HG03442 (cell line): ENCODE data around the gene RBM24.

ENCODE experiments used
- ATAC-seq: cut with Tn5 transposase; IDR thresholded peaks from one replicate; pipeline ENCODE4 v1.9.1; 2021; ENCODE audit warnings: mild to moderate bottlenecking, moderate library complexity; ENCODE audit not compliant: unreplicated experiment

Gene RBM24

DNA sequence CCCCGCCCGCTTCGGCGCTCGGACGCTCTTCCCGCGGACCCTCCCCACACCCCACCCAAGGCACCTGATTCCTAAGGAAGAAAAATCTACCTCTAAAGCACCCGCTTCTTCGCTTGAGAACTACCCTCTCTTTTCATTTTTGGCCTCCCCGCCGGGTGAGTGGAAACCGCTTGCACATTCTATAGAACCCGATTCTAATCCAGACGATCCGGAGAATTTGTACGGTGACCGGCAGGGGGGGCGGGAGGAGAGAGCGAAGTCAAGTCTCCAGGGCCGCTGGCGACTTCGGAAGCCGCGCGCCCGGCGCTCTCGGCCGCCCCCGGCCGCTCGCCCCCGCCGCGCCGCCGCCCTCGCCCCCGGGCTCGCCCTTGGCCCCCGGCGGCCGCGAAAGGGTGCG, at the start of gene RBM24:
Gene RBM24, plus strand, starts transcription at position 262 of the 397 bp plus-strand sequence. CDS start 221 bp downstream, outside the sequence.
- ATAC-seq: no peak

DNA sequence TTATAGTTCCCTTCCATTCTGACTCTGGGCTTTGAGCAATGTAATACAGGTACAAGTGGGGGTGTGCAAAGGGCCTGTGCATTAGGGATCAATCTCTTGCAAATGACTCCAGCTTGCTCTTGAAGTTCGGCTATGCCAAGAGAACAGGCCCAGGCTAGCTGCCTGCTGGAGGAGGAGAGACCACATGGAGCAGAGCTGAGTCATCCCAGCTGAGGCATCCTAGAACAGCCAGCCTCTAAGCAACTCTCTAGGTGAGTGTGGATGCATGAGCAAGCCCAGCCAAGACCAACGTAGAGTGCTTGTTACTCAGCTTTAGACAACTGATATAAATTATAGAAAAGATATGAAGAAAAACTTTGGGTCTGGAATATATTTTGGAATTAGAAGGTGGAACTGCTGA, 47.6 kb upstream of the RBM24 start:
- no peak for ATAC-seq

- ATAC-seq: no peak
Measured at GRCh38 chr6:17237246-17237645, 43.9 kb upstream of the RBM24 start.

DNA sequence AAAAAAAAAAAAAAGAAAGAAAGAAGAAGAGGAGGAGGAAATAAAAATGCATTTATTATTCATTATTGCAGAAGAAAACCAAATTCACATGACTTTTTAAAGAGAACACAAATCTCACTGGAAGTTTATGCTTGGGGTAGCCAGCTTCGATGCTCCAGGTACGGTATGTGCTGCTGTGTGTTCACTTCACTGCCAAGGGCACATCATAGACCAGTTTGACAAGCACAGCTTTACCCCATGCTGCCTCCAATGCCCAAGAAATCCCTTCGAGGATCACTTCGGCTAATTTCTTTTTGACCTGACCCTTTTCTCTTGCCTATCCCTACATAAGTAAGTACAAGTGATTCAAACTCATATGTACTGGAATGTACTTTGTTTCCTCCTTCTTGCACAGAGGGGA, 41.9 kb upstream of the RBM24 start:
- no peak for ATAC-seq

DNA sequence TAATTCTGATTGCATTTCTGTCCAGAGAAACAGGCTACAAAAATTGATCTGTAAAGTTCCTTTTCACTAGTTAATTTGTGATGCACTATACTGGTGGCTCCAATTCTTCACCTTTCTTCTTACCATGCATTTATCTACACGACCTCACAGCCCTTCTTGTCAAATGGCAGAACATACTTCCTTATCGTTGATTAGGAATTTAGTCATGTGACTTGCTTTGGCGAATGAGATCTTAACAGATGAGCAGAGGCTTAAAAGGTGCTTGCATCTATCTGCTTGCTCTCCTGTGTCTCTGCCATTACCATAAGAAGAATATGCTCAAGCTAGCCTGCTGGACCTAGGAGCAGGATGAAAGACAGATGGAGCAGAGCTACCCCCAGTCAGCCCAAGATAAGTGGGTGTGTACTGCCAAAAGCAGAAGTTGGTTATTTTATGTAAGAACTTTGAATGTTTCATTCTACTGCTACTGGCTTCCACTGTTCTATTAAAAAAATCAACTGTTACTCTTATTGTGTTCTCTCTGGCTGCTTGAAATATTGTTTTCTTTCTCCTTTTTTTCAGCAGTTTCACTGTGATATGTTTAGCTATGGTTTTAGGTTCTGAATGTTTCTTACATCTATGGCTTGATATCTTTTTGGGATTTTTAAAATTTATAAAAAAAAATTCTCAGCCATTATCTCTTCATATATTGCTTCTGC, 40.2 kb upstream of the RBM24 start:
- no peak for ATAC-seq

- no peak for ATAC-seq
Measured at GRCh38 chr6:17242087-17242486, 39.1 kb upstream of the RBM24 start.

GRCh38 chr6:17250237-17250636, 30.9 kb upstream of the RBM24 start:
- no peak for ATAC-seq

- ATAC-seq: no peak
Measured at GRCh38 chr6:17251953-17252352, 29.2 kb upstream of the RBM24 start.

DNA sequence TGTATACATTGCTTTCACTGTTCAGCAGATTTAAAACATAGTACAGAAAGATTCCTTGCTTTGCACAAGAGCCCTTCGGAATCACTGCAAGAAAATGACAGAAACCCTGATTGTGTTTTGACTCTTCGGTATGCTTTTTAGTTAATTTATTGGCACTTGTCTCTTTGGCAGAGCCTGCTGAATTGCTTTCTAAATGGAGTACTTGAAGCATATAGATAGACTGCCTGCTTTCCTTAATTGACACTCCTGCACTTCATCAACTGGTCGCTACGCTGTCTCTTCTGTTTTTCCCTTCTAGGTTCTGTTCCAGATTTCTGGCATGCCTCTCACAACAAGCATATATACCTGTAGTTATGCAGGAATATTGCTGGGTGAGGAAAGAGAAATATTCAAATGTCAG, 22.4 kb upstream of the RBM24 start:
- ATAC-seq: no peak

GRCh38 chr6:17265570-17265969, 15.6 kb upstream of the RBM24 start:
- no peak for ATAC-seq

GRCh38 chr6:17267566-17267965, 13.6 kb upstream of the RBM24 start:
- ATAC-seq: no peak

DNA sequence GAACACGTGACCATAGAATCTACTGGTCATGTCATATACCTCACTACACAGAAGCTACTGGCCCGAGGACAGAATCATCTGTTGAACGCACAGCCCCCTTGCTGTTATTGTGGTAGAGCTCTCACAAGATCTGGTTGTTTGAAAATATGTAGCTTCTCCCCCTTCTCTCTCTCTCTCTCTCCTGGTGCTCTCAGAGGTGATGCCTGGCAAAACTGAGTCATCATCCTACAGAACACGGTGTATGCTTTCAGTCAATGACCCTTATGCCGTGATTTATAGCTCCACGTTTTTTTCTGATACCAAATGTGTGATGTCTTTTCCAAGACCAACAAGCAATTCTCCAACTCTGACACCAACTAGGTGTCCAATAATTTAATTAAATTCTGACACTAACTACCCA, 13.0 kb upstream of the RBM24 start:
- ATAC-seq: no peak

DNA sequence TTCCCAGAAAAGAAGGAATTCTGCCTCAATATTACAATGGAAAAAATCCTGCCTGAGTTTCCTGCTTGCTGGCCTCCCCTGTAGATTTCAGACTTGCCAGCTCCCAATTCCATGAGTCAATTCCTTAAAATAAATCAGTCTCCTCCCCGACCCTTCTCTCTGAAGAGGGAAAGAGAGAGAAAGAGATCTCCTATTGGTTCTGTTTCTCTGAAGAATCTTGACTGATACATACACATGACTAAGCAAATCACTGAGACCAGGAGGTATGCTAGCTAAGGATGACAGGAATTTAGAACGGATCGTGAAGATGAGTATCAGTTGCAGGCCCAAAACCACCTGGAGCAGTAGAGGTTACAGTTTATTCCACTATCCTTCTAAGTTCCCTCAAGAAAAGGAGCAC, 11.3 kb upstream of the RBM24 start:
- no peak for ATAC-seq

DNA sequence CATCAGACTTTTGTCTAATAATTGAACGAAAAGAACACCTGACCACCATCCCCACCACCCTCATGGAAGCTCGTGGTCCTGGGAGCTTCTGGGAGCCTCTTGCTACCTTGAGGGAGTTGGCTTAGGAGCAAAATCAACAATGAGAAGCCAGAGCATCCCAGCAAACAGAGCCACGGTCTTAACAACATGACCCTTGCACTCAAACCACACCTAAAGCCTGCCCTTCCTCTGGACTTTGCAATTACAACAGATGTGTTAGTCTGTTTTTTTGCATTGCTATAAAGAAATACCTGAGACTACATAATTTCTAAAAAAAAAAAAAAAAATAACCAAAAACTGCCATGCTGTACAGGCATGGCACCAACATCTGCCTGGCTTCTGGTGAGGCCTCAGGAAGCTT, 9.5 kb upstream of the RBM24 start:
- ATAC-seq: no peak

DNA sequence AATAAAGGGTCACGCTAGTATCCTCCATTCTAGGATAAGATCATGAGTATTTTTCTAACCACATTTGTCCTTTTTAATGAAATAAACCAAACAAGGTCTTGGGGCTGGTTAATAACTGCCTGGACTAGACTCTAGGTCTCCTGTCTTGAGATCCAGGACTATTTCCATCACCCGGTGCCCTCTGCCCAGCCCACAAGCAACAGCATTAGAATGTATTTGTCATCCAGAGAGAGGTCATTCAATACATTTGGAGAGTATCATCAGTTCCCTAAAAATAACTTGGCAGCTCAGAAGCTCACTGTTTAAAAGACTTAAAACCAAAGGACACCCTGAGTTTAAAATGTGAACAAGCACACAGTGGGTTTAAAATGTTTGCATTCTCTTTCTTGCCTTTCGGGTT, 4.4 kb upstream of the RBM24 start:
- ATAC-seq: no peak

DNA sequence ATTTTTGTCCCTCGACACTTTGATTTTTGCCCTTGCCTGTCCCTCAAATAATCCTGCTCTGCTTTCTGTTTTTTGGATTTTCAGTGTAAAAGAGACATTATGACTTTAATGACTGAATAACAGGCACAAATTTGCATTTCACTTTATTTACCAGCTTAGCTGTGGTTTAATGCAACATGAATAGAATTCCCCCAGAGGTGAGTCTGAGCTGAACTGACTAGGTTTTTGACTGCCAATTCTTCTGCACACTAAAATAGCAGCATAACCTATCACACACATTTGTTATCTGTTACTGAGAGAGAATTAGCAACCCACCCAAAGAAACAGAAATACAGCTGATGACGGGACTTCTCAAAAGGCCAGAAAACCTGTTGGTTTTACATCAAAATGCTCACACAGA, 3.9 kb upstream of the RBM24 start:
- ATAC-seq: no peak

DNA sequence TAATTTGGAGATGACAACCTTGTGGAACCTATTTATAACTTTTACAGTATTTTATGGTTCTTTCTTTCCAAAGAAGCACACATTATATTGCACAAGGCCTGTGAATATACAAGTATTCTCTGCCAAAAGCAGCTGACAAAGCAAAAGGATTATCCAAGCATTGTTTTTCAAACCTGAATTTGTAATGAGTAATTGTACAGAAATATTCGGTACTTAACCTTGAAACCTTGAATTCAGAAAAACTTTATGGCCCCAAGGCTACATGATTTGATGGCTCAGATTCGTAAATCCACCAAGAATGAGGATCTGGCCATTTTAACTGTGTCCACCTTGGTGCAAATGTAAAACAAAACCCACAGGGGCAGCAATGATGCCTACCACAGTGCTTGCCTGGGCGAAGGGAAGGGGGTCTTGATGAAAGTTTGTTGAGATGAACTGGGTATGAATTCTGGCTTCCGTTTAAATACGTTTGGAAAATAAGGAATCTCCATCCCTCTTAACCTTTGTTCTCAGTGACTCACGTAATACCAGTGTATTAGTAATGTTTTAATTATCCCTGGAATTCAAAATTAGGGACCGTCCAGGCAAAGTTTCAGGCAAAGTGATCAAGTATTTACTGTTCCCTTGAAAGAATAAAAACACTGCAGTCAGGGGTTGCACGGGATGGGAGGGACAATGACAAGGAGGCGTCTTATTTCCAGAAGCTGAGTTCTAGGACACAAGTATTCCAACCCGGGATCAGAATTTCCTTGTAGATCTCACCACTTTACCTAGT, 2.7 kb upstream of the RBM24 start:
- ATAC-seq: no peak

GRCh38 chr6:17280138-17280537, 1.0 kb upstream of the RBM24 start:
- ATAC-seq: no peak

GRCh38 chr6:17280552-17281090, 540 bp upstream of the RBM24 start:
- ATAC-seq: no peak

DNA sequence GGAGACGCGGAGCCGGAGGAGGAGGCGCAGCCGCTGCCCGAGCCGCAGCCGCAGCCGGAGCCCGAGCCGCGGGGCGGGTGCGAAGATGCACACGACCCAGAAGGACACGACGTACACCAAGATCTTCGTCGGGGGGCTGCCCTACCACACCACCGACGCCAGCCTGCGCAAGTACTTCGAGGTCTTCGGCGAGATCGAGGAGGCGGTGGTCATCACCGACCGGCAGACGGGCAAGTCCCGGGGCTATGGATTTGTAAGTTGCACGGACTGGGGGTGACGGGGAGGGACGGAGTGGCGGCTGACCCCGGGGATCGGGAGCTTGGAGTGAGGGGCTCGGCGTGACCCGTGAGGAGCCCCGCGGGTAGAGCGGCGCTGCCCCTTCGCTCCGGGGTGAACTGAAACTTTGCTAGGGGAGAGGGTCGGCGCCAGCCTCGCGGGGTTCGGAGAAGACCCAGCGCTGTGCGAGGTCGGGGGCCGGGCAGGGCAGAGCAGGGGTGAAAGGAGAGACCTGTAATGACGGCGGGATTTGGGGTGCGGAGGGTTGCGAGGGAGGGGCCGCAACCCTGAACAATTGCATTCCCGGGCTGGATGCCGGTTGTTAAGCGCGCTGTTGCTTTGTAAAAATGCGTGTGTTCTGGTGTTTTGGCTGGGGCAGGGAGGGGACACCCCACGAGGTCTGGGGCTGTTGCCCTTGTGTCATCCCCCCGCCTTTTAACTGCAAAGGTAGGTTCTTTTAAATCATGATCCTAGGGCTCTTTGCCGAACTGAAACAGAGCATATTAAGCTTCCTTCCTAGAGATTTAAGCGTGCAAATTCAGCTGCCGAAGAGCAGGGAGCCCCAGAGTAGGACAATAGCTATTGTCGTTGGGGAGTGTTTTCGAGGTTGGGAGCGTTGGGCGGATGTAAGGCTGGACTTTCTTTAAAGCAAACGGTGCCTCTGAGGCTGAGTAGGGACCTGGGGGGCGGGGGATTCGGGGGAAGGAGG, 628 bp downstream of the RBM24 start:
- ATAC-seq: no peak

DNA sequence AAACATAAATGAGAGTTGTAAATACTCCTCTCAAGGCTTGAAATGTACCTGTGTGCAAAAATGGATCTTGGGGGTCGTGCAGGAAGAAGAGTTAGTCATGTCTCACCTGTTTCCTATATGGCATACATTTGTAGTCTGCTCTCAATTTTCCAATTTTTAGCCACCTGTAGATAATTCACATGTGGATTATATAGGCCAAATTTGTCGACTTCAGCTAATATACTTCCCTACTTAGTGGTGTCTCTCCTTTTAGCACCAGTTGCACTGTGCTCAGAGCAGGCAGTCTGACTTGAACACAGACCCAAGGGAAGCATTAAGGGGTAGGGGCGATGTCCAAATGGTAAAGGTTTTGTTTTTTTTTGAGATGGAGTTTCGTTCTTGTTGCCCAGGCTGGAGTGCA, 1.9 kb downstream of the RBM24 start:
- ATAC-seq: no peak
